Muscle layer of colon (tissue), 2 donors: ENCODE measurements around the gene PRKRIP1.
"Not testable (repeated sequence)": the region's sequence is repeated elsewhere in the genome, so short reads cannot be mapped to it uniquely, and the experiment has no call there.

Source experiments
- H3K27ac ChIP-seq: one replicate; pipeline ENCODE4 v1.7.0; 2013; ENCODE audit warnings: low read depth, mild to moderate bottlenecking, low read length, moderate library complexity
- H3K27me3 ChIP-seq, 2 donors: one replicate each; pipeline ENCODE4 v1.7.0; 2013; ENCODE audit warnings: low read length in 2 of 2, mild to moderate bottlenecking in 2 of 2; ENCODE audit not compliant: insufficient read depth in 2 of 2, control insufficient read depth in 1 of 2
- H3K36me3 ChIP-seq: one replicate; pipeline ENCODE4 v1.7.0; 2013; ENCODE audit warnings: mild to moderate bottlenecking, low read length; ENCODE audit not compliant: insufficient read depth
- H3K4me1 ChIP-seq: one replicate; pipeline ENCODE4 v1.7.0; 2013; ENCODE audit warnings: mild to moderate bottlenecking, low read length; ENCODE audit not compliant: insufficient read depth
- H3K4me3 ChIP-seq, 2 donors: one replicate each; pipeline ENCODE4 v1.7.0; 2013; ENCODE audit warnings: low read length in 2 of 2, low read depth in 1 of 2, mild to moderate bottlenecking in 1 of 2, moderate library complexity in 1 of 2
- H3K9ac ChIP-seq: one replicate; pipeline ENCODE4 v1.7.0; 2013; ENCODE audit warnings: low read length
- H3K9me3 ChIP-seq: one replicate; pipeline ENCODE4 v1.7.0; 2013; ENCODE audit warnings: mild to moderate bottlenecking, low read length
- donor health status: abdominal sarcoma.
- donor health status: Adenocarcinoma of cecum.

PRKRIP1 gene

DNA sequence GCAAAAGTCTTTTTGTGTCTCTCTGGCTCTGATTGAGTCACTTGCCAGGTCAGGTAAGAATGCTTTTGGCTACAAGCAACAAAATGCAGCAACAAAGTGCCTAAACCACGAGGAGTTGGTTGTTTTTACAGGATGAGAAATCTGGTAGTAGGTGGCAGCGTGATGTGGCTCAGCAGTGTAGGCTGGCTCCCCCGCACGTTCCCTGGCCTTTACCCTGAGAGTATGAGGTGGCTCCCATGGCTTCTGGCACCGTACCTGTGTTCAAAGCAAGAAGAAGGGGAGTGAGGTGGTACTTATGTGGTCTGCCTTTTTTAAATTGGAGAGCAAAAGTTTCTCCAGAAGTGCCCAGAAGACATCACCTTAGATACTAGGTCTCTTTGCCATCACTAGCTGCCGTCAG, 11.7 kb downstream of the PRKRIP1 start:
- no peak overlapping the region for H3K4me3 ChIP-seq
- H3K36me3 ChIP-seq, result peaks cover 75% of the 10 kb centered on the region
- no peak overlapping the region for H3K27ac ChIP-seq
- H3K9me3 ChIP-seq, result no peaks in the 10 kb centered on the region
- H3K27me3 ChIP-seq, result no peaks in the 10 kb centered on the region
- no peak overlapping the region for H3K9ac ChIP-seq
- no peaks in the 10 kb centered on the region for H3K4me1 ChIP-seq

DNA sequence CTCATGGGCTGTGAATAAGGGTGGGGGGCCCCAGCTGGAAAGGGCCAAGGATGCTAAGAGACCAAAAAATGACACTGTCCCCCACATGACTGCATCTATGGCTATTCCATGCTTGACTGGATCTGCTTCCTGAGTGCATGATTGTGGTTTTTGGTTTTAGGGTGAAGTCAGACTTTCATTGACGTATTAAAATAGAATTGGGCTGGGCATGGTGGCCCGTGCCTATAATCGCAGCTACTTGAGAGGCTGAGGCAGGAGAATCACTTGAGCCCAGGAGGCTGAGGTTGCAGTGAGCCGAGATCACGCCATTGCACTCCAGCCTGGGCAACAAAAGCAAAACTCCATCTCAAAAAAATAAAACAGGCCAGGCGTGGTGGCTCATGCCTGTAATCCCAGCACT, 12.4 kb downstream of the PRKRIP1 start:
- H3K36me3 ChIP-seq, result peaks cover 69% of the 10 kb centered on the region
- not testable (repeated sequence) for H3K9me3 ChIP-seq, H3K4me1 ChIP-seq, H3K9ac ChIP-seq, H3K27me3 ChIP-seq, H3K4me3 ChIP-seq, H3K27ac ChIP-seq

DNA sequence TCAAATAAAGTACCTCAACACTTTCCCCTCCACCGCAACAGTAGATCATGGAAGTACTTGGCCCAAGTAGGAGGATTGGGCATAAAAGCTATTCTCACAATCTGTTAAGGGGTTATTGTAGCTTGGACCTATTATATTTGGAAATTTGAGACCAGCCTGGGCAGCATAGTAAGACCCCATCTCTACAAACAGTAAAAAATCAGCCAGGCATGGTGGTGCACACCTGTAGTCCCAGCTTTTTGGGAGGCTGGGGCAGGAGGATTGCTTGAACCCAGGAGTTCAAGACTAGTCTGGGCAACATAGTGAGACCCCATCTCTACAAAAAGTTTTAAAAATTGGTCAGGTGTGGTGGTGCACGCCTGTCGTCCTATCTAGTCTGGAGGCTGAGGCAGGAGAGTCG, 13.2 kb downstream of the PRKRIP1 start:
- no peaks in the 10 kb centered on the region for H3K4me1 ChIP-seq
- no peak overlapping the region for H3K9ac ChIP-seq
- no peak overlapping the region for H3K4me3 ChIP-seq
- no peaks in the 10 kb centered on the region for H3K27me3 ChIP-seq
- peaks cover 68% of the 10 kb centered on the region for H3K36me3 ChIP-seq
- no peak overlapping the region for H3K27ac ChIP-seq
- no peaks in the 10 kb centered on the region for H3K9me3 ChIP-seq

DNA sequence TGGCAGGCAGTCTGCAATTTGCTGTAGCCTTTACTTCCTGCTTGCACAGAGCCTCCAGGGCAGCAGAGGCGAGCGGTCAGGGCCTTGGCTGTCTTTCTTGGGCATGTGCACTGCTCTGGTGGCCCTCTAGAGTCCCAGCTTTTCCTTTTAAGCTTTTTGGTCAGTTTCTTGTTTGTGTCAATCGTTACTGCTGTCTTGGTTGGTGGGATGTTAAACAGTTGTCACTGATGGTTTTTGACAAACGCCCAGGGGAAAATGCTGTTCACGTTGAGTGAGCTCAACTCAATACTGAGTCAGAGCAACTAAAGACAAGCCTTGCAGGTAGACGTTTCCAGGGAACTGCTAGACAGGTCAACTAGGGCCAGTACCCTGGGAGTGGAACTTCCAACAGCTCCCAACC, 14.0 kb downstream of the PRKRIP1 start:
- no peak overlapping the region for H3K9ac ChIP-seq
- no peak overlapping the region for H3K27ac ChIP-seq
- no peaks in the 10 kb centered on the region for H3K4me1 ChIP-seq
- no peak overlapping the region for H3K4me3 ChIP-seq
- H3K9me3 ChIP-seq, result no peaks in the 10 kb centered on the region
- H3K36me3 ChIP-seq, result peaks cover 69% of the 10 kb centered on the region
- no peaks in the 10 kb centered on the region for H3K27me3 ChIP-seq

DNA sequence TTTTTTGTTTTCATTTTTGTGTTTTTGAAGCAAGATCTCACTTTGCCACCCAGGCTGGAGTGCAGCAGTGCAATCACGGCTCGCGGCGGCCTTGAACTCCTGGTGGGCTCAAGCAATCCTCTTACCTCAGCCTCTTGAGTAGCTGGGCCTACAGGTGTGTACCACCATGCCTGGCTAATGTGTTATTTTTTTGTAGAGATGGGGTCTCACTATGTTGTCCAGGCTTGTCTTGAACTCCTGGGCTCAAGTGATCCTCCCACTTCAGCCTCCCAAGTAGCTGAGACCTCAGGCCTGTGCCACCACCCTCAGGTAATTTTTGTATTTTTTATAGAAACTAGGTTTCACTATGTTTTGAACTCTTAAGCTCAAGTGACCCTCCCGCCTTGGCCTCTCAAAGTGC, 14.8 kb downstream of the PRKRIP1 start:
- Histone ChIP-seq H3K36me3 (peaks cover 69% of the 10 kb centered on the region), H3K27ac (no peak overlapping the region), H3K4me1 (no peaks in the 10 kb centered on the region), H3K27me3 (no peaks in the 10 kb centered on the region), H3K9me3 (no peaks in the 10 kb centered on the region), H3K9ac (no peak overlapping the region), H3K4me3 (no peak overlapping the region)

DNA sequence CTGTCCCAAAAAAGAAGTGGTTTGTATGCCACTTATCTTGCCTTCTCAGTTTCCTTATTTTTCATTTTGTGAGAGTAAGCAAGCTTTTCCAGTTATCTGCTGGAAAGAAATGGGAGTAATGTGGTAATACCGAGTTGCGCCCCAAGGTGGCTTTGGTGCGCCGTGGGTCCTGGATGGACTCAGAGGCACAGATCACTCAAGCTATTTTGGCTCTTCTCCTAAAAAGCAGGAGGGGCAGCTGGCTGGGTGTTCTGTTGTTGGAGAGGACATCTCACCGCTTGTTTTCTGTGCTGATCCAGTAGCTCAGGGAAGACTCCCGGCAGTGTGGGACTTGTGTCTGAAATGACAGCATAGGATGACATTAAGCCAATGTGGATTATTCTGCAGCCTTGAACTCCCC, 16.4 kb downstream of the PRKRIP1 start:
- Histone ChIP-seq H3K9me3 (no peaks in the 10 kb centered on the region), H3K4me1 (no peaks in the 10 kb centered on the region), H3K27ac (no peak overlapping the region), H3K9ac (no peak overlapping the region), H3K36me3 (peaks cover 66% of the 10 kb centered on the region), H3K4me3 (no peak overlapping the region), H3K27me3 (no peaks in the 10 kb centered on the region)

DNA sequence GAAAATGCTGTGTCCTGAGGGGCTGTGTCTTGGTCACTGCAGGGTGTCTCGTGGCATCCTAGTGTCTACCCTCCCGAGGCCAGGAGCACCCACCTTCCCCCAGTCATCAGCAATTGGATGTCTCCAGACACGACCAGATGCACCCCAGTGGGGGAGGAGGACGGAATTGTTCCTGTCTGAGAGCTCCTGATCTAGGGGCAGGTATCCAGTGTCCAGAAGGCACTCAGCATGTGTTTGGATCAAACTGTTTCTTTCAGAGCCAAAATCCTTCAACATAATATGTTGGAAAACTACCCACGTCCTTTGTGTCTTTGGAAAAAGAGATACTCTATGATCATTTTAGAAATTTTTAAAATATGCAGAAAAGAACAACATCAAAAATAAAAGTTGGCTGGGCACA, 16.9 kb downstream of the PRKRIP1 start:
- H3K27me3 ChIP-seq, result no peaks in the 10 kb centered on the region
- H3K4me1 ChIP-seq, result no peaks in the 10 kb centered on the region
- no peak overlapping the region for H3K27ac ChIP-seq
- H3K9me3 ChIP-seq, result no peaks in the 10 kb centered on the region
- H3K4me3 ChIP-seq, result no peak overlapping the region
- H3K36me3 ChIP-seq, result peaks cover 60% of the 10 kb centered on the region
- H3K9ac ChIP-seq, result no peak overlapping the region

DNA sequence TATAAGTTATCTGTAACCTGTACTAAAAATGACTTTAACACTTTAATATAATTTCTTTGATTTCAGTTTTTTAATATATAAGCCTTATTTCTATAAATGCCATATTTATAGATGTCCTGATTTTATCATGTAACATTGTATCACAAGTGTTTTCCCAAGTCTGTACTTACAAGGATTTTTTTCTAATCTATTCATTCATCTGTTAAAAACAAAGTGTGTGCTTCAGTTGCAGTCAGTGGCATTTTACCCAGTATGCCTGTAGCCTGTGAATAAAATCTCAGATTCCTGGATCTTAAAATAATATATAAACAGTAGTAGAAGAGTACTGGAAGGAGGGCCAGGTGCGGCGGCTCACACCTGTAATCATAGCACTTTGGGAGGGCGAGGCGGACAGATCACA, 17.4 kb downstream of the PRKRIP1 start:
- Histone ChIP-seq H3K4me3 (no peak overlapping the region), H3K4me1 (no peaks in the 10 kb centered on the region), H3K27ac (no peak overlapping the region), H3K9me3 (no peaks in the 10 kb centered on the region), H3K9ac (no peak overlapping the region), H3K36me3 (peaks cover 59% of the 10 kb centered on the region), H3K27me3 (no peaks in the 10 kb centered on the region)

DNA sequence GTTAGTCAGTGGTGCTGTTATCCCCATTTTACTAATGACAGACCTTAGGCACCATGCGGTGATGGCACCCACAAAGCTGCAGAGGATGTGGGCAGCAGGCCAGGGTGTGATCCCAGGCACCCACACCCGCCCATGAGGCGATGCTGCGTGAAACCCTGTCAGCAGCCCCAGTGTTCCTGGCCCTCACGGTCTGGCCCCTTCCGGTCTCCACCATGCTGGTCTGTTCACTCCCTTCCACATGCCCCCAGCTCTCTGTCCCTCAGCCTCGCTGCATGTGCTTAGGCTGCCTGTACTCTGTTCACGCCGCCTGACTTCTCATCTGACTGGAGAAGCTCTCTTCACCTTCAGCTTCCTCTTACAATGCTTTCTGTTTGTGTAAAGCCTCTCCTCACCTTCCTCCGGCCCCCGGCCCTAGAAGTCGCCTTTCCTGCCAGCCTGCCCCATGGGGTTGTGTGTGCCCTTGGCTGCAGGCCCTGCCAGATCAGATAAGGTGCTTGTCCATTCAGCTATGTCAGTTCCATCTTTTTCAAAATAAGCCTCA, 19.6 kb downstream of the PRKRIP1 start:
- no peak overlapping the region for H3K4me3 ChIP-seq
- H3K27me3 ChIP-seq, result no peaks in the 10 kb centered on the region
- no peaks in the 10 kb centered on the region for H3K9me3 ChIP-seq
- no peak overlapping the region for H3K9ac ChIP-seq
- no peaks in the 10 kb centered on the region for H3K4me1 ChIP-seq
- peaks cover 54% of the 10 kb centered on the region for H3K36me3 ChIP-seq
- no peak overlapping the region for H3K27ac ChIP-seq

DNA sequence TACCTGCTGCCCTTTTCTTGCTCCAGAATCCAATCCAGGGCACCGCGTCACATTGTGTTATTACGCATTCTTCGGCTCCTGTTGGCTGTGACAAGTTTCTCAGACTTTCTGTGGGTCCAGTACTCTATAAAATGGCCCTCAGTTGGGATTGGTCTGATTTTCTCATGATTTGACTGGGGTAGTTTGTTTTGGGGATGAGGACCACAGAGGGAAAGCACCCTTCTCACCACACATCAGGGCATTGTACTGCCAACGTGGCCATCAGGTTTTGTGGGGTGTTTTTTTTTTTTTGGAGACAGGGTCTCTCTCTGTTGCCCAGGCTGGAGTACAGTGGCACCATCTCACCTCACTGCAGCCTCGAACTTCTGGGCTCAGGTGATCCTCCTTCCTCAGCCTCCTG, 20.2 kb downstream of the PRKRIP1 start:
- Histone ChIP-seq H3K4me1 (no peaks in the 10 kb centered on the region), H3K9me3 (no peaks in the 10 kb centered on the region), H3K27ac (no peak overlapping the region), H3K27me3 (no peaks in the 10 kb centered on the region), H3K4me3 (no peak overlapping the region), H3K36me3 (peaks cover 52% of the 10 kb centered on the region), H3K9ac (no peak overlapping the region)

DNA sequence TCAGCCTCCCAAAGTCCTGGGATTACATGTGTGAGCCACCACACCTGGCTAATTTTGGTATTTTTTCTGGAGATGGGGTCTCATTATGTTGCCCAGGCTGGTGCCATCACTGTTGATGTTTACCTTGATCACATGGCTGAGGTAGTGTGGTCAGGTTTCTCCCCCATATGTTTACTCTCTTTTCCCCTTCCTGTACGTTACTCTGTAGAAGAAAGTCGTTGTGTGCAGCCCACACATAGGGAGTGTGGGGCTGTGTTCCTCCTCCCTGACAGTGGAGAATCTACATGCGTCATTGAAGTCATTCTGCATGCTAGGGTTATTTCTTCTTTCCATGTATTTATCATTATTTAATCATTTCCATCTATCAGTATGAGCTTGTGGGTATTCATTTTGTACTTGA, 20.9 kb downstream of the PRKRIP1 start:
- Histone ChIP-seq H3K27ac (no peak overlapping the region), H3K27me3 (no peaks in the 10 kb centered on the region), H3K9me3 (no peaks in the 10 kb centered on the region), H3K9ac (no peak overlapping the region), H3K4me3 (no peak overlapping the region), H3K36me3 (peaks cover 52% of the 10 kb centered on the region), H3K4me1 (no peaks in the 10 kb centered on the region)

DNA sequence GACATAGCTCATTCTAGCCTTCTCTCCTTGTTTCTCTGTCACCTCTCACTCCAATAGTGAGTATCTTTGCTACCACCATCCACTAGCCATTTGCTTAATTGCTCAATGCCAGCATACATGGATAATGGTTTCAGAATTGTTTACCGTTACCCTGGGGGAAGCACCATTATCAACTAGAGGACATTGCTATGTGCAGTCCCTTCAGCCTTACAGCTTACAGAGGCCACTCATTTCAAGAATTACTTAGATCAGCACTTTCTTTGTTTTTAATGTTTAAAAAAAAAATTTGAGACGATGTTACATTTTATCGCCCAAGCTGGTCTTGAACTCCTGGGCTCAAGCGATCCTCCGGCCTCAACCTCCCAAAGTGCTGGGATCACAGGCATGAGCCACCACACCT, 22.4 kb downstream of the PRKRIP1 start:
- Histone ChIP-seq H3K9me3 (no peaks in the 10 kb centered on the region), H3K27ac (no peak overlapping the region), H3K36me3 (peaks cover 52% of the 10 kb centered on the region), H3K4me1 (no peaks in the 10 kb centered on the region), H3K9ac (no peak overlapping the region), H3K4me3 (no peak overlapping the region), H3K27me3 (no peaks in the 10 kb centered on the region)
